ENCODE measurements around the gene SSR1. TPM values are rescaled to one million over a fixed set of nuclear protein-coding genes. Genes with fewer than 3 reads are reported as not detected.

Gene SSR1
- total and polyA plus RNA-seq, 4 donors, result 43.6 to 115 (median 79.9) TPM

GRCh38 chr6:7332090-7332745 lies 19.2 kb upstream of the SSR1 start:
- DNase-seq (ENCODE audit: low spot score), result no peak
- Histone ChIP-seq H3K9ac (ENCODE audit: low read depth in 1 of 2, low read length in 2 of 2) (no peak overlapping the region), H3K27me3 (ENCODE audit: control insufficient read depth in 4 of 4, insufficient read depth in 4 of 4, low read length in 3 of 4) (no peaks in the 10 kb centered on the region), H3K4me1 (ENCODE audit: control insufficient read depth in 4 of 4, insufficient read depth in 4 of 4, low read length in 3 of 4) (no peaks in the 10 kb centered on the region), H3K36me3 (ENCODE audit: control insufficient read depth in 4 of 4, insufficient read depth in 3 of 4, low read depth in 1 of 4, low read length in 3 of 4) (no peaks in the 10 kb centered on the region), H3K9me3 (ENCODE audit: control insufficient read depth in 4 of 4, low read length in 3 of 4) (no peaks in the 10 kb centered on the region), H3K27ac (ENCODE audit: low read depth in 1 of 2, low read length in 2 of 2) (no peak overlapping the region), H3K4me3 (ENCODE audit: low read depth in 1 of 3, low read length in 3 of 3) (no peak overlapping the region)
- TF ChIP-seq RXRA (IDR thresholded peaks at IDR 0.05) (no peak), TAF1 (conservative IDR thresholded peaks at IDR 0.05) (no peak), NR2F2 (IDR thresholded peaks at IDR 0.05) (no peak), YY1 (IDR thresholded peaks at IDR 0.05) (no peak), HNF4A (conservative IDR thresholded peaks at IDR 0.05) (no peak), EGR1 (IDR thresholded peaks at IDR 0.05; ENCODE audit: low read depth in 2 of 2) (no peak), SP1 (IDR thresholded peaks at IDR 0.05) (no peak)
- 73% methylated on average over 8 of the region's 8 CpGs for WGBS

GRCh38 chr6:7331452-7331851 lies 18.5 kb upstream of the SSR1 start:
- Histone ChIP-seq H3K27ac (ENCODE audit: low read depth in 1 of 2, low read length in 2 of 2) (no peak overlapping the region), H3K4me1 (ENCODE audit: control insufficient read depth in 4 of 4, insufficient read depth in 4 of 4, low read length in 3 of 4) (no peaks in the 10 kb centered on the region)

GRCh38 chr6:7328243-7328642 lies 15.2 kb upstream of the SSR1 start:
- Histone ChIP-seq H3K27me3 (ENCODE audit: control insufficient read depth in 4 of 4, insufficient read depth in 4 of 4, low read length in 3 of 4) (no peaks in the 10 kb centered on the region), H3K4me3 (ENCODE audit: low read depth in 1 of 3, low read length in 3 of 3) (no peak overlapping the region), H3K9ac (ENCODE audit: low read depth in 1 of 2, low read length in 2 of 2) (no peak overlapping the region), H3K27ac (ENCODE audit: low read depth in 1 of 2, low read length in 2 of 2) (no peak overlapping the region), H3K4me1 (ENCODE audit: control insufficient read depth in 4 of 4, insufficient read depth in 4 of 4, low read length in 3 of 4) (no peaks in the 10 kb centered on the region), H3K9me3 (ENCODE audit: control insufficient read depth in 4 of 4, low read length in 3 of 4) (no peaks in the 10 kb centered on the region), H3K36me3 (ENCODE audit: control insufficient read depth in 4 of 4, insufficient read depth in 3 of 4, low read depth in 1 of 4, low read length in 3 of 4) (no peaks in the 10 kb centered on the region)
- WGBS, result 68% methylated on average over 2 of the region's 2 CpGs
- TF ChIP-seq CTCF (IDR thresholded peaks at IDR 0.05; ENCODE audit: low read depth, low read length, missing input control) (no peak), ATF3 (IDR thresholded peaks at IDR 0.05) (no peak), HNF4G (IDR thresholded peaks at IDR 0.05) (no peak), FOXA2 (IDR thresholded peaks at IDR 0.05) (no peak), REST (IDR thresholded peaks at IDR 0.05) (no peak), JUND (IDR thresholded peaks at IDR 0.05) (no peak)
- no peak for DNase-seq (ENCODE audit: low spot score)

More at GRCh38 chr6:7331452-7331851, 18.5 kb upstream of the SSR1 start:
- DNase-seq (ENCODE audit: low spot score), result no peak
- no peaks in the 10 kb centered on the region for H3K36me3 ChIP-seq (ENCODE audit: control insufficient read depth in 4 of 4, insufficient read depth in 3 of 4, low read depth in 1 of 4, low read length in 3 of 4)
- WGBS, result 92% methylated on average over 7 of the region's 7 CpGs
- no peaks in the 10 kb centered on the region for H3K27me3 ChIP-seq (ENCODE audit: control insufficient read depth in 4 of 4, insufficient read depth in 4 of 4, low read length in 3 of 4)
- TF ChIP-seq YY1 (IDR thresholded peaks at IDR 0.05) (no peak), SP1 (IDR thresholded peaks at IDR 0.05) (no peak), FOXA1 (IDR thresholded peaks at IDR 0.05) (no peak), EGR1 (IDR thresholded peaks at IDR 0.05; ENCODE audit: low read depth in 2 of 2) (no peak), ATF3 (IDR thresholded peaks at IDR 0.05) (no peak), TAF1 (conservative IDR thresholded peaks at IDR 0.05) (no peak), HNF4G (IDR thresholded peaks at IDR 0.05) (no peak)
- no peaks in the 10 kb centered on the region for H3K9me3 ChIP-seq (ENCODE audit: control insufficient read depth in 4 of 4, low read length in 3 of 4)
- no peak overlapping the region for H3K9ac ChIP-seq (ENCODE audit: low read depth in 1 of 2, low read length in 2 of 2)
- H3K4me3 ChIP-seq (ENCODE audit: low read depth in 1 of 3, low read length in 3 of 3), result no peak overlapping the region

Measured in liver (tissue), 9 donors.